Measurements from ENCODE around the gene THSD4.
"Not testable (repeated sequence)": the region's sequence is repeated elsewhere in the genome, so short reads cannot be mapped to it uniquely, and the experiment has no call there.

The THSD4 gene

DNA sequence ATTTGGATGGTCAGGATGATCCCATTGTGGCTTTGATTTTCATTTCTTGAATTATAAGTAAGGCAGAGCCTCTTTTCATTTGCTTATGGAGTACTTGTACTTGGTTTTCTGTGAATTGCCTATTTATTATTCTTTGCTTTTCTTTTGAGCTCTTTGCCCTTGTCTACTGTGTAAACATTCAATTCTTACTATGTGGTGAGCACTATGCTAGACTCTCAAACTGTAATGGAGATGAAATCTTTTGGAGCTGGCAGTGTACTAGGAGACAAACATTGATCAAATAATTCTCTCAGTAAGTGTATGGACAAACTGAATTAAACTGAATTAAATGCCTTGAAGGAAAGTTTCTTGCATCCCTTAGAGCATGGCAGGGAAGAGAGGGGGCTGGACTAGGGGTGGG lies 608.1 kb downstream of the THSD4 start:
- DNase-seq (ENCODE audit: low spot score) = no peak

GRCh38 chr15:71725207-71725955 lies 610.1 kb downstream of the THSD4 start:
- not testable (repeated sequence) for DNase-seq (ENCODE audit: low spot score)

- DNase-seq (ENCODE audit: low spot score) = no peak
These were observed 613.6 kb downstream of the THSD4 start for GRCh38 chr15:71728881-71729280.

- no peak for DNase-seq (ENCODE audit: low spot score)
These were observed 614.0 kb downstream of the THSD4 start for GRCh38 chr15:71729319-71729718.

DNA sequence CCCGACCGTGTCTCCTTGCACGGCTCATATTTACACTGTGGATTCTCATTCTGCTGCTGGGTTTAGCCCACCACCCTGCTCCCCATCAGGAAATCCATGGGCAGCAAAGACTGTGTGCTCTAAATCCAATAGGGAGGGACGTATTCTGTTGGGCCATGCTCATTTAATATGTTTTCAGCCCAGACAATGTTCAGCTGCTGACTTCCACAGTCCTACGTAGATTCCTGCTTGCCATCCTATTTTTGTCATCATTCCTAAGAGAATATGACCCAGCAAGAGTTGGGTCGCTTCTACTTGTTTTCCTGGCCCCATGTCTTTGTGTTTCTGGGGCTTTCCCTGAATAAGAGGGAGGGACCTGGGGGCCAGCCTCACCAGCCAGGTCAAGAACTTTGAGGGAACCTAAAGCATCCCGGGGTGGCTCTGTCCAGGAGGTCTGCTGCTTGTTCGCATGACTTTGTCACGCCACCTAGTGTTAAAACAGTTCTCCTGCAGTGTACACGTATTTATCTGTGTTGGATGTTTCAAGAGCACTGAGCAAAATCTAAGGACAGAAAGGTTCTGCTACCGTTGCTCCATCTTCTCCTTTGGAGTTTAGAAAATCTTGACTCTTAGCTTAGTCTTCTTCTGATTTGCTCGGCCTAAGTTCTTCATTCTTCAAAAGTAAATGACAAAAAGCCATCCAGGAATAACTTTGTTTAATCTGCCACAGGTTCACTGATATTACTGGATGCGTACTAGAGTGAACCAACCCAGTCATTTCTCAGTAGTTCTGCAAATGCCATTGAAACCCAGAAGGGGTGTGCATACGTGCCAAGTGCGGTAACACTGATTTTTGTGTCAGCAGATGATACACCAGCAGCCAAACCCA lies 615.2 kb downstream of the THSD4 start:
- DNase-seq (ENCODE audit: low spot score) = peak; percentile 72

GRCh38 chr15:71732636-71733035 lies 617.4 kb downstream of the THSD4 start:
- DNase-seq (ENCODE audit: low spot score) = no peak

DNA sequence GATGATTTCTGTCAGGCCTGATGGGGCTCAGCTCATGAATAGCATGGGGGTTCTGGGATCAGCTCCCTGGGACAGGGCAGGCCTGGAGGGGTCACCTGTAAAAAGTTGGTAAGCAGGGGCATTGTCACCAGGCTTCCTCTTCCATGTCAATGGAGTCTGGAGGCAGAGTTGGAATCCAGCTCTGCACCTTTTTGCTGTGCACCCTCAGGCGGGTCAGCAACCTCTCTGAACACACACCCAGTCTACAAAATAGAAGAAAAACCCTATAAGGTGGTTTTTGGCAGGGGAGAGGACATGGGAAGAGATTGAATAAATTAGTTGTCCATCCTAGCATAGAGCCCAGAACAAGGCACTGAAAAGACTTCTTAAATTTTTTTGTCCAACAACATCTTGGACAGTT lies 617.9 kb downstream of the THSD4 start:
- DNase-seq (ENCODE audit: low spot score) = no peak

GRCh38 chr15:71734709-71735384 lies 619.6 kb downstream of the THSD4 start:
- no peak for DNase-seq (ENCODE audit: low spot score)

GRCh38 chr15:71735385-71735757 lies 620.1 kb downstream of the THSD4 start:
- DNase-seq (ENCODE audit: low spot score) = no peak

DNA sequence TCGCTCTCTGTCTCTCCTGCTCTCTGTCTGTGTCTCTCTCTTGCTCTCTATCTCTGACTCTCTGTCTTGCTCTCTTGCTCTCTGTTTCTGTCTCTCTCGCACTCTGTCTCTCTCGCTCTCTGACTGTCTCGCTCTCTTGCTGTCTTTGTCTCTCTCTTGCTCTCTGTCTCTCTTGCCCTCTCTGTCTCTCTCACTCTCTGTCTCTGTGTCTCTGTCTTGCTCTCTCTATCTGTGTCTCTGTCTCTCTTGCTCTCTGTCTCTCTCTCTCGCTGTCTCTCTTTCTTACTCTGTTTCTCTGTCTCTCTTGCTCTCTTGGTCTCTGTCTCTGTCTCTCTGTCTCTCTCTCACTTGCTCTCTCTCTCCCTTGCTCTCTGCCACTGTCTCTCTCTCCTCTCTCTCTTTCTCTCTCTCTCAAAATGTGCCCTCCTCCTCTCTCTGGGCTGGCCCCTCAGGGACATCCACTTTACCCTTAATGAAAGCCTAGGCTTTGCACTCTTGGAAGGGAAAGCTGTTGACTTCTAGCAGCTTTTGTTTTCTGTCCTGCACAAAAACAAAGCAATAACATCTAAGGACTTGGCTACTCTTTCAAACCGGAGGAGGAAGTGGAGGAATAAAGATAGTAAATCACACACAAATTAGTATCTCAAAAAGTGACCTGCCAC lies 621.1 kb downstream of the THSD4 start:
- no peak for DNase-seq (ENCODE audit: low spot score)

GRCh38 chr15:71737761-71738160 lies 622.5 kb downstream of the THSD4 start:
- no peak for DNase-seq (ENCODE audit: low spot score)

- DNase-seq (ENCODE audit: low spot score) = no peak
These were observed 624.1 kb downstream of the THSD4 start for GRCh38 chr15:71739355-71739754.

GRCh38 chr15:71742964-71743363 lies 627.7 kb downstream of the THSD4 start:
- no peak for DNase-seq (ENCODE audit: low spot score)

DNA sequence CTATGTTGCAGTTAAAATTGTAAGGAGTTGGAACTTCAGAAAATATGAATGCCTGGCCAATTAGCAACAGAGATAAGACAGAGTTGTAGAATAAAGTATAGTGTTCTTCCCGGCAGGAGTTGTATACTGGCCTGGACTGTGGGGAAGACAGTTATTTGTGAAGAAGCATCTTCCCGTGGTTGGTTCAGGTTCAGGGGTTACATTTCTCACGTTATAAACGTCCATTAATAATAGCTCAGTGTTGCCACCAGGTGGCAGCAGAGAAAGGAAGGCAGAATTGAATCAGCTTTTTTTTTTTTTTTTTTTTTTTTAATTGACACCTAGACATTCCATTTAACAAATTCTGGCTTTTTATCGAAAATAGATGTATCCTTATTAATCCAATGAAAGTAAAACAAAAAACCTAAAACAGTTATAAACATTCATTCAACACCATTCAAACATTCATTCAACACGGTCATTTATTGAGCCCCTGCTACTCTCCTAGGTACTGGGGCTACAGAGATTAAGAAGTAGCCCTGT lies 628.7 kb downstream of the THSD4 start:
- peak; percentile 50 for DNase-seq (ENCODE audit: low spot score)

DNA sequence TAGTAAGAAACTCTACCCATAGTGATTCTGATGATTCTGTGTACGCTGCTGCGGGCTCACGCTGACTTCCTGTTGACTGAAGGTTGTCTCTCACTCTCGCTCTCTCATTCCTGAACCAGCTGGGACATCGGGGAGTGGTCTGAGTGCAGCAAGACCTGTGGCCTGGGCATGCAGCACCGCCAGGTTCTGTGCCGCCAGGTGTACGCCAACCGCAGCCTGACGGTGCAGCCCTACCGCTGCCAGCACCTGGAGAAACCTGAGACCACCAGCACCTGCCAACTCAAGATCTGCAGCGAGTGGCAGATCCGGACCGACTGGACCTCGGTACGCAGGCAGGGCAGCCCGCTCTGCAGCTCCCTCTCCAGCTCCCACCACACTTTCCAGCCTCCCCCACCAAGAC lies 631.4 kb downstream of the THSD4 start:
- no peak for DNase-seq (ENCODE audit: low spot score)

DNA sequence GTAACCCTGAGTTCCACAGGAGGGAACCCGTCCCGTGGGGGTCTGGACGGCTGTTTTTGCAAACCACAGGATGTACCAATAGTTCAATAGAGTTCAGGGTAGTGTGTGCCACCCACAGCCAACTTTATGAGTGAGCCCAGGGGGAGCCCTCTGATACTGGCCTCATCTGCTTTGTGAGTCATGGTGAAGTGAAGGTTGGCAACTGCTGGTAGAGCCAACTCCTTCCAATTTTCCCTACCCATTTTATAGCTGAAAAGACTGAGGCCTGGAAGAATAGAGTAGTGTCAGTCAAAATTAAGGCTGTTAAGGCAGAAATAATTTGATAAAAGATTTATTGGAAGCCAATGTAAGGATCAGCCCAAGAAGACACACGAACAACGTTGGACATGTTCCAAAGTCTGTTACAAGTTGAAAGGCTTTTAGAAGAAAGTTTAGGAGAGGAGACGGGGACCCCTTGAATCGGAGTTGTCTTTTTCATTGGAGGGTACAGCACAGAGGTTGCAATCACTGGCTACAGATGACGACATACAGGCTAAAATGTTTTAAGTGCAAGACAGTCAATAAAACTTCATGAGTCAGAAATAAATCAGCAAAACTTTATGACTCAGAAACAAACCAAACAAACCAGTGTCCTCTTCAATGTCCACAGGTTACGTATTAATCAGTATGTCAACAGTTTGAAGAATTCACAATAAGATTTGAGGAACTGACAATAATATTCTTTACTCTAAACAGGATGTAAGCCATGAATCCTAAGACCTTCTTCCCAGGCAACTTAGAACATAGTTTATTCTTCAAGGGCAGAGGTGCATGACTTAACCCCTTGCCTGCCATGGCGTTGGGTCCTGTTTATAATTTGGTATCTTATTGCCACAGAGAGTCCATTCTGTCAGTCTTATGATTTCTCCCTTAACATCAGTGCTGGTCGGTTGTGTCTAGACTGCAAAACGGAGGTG lies 632.1 kb downstream of the THSD4 start:
- DNase-seq (ENCODE audit: low spot score) = peak; percentile 63

DNA sequence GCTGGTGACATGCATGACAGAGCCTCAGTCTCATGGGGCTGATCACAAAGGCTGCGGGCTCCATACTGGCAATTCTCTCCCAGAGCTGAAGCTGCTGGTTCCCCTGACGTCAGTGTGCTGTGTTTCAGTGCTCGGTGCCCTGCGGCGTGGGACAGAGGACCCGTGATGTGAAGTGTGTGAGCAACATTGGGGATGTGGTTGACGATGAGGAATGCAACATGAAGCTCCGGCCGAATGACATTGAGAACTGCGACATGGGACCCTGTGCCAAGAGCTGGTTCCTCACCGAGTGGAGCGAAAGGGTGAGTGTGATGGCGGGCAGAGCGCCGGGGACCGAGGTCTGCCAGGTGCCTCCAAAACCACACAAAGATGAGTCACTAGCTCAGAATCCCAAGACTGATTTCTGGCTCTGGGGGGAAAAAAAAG lies 633.0 kb downstream of the THSD4 start:
- no peak for DNase-seq (ENCODE audit: low spot score)

- DNase-seq (ENCODE audit: low spot score) = no peak
These were observed 634.2 kb downstream of the THSD4 start for GRCh38 chr15:71749500-71749899.

DNA sequence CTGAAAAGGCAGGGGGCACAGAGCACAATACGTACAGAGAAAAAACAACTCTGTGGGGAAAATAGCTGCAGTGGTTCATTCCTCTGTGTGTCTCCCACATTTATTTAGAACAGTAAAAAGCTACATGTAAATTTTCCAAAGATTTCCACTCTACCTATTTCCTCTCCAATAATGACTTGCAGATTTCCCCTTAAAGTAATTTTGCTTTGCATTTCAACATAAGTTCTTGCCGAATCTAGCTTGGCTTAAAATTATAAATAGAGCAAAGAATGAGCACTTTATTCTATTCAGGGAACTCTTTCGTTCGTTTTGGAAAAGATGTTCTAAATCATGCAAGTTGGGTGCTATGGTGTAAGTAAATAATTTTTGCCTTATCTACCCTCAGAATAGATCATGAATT lies 636.9 kb downstream of the THSD4 start:
- DNase-seq (ENCODE audit: low spot score) = no peak

- peak; percentile 52 for DNase-seq (ENCODE audit: low spot score)
These were observed 637.5 kb downstream of the THSD4 start for GRCh38 chr15:71752604-71753289.
